ENCODE results near the gene GPRC5B. TPM values are rescaled to one million over a fixed set of nuclear protein-coding genes. Genes with fewer than 3 reads are reported as not detected.

Gene GPRC5B
- total RNA-seq, 1 donor from 2014 or later = 0.07 TPM

DNA sequence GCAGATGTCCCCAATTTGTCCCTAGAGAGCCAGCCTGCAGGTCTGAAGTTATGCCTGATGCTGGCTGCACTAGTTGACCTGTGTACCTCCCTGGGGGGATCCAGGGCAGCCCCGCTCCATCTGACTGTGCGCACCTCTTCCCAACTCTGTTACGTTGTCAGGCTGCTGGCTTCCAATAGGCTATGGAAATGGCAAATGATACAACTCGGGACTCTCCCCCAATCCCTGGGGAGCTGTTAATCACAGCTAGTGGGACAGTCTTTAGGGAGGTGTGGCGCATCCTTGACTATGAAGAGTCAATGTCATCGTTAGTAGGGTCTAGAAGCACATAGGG, 30.1 kb downstream of the GPRC5B start:
- ChIA-PET CTCF (interaction anchor here (0.9 kb wide), 1 partner anchor 53 kb away, joined by 5 read pairs; no protein-coding TSS in a partner anchor), POLR2A (no interaction called here)
- no peak for DNase-seq
- intact Hi-C loops (cut with micrococcal nuclease) = no loop called here
- H3K4me3 Mint-ChIP-seq = no peak overlapping the region
- no peak for TF ChIP-seq CTCF (IDR thresholded peaks at IDR 0.05)
- H3K36me3 Mint-ChIP-seq (ENCODE audit: low read depth) = no peaks in the 10 kb centered on the region
- H3K4me1 Mint-ChIP-seq = no peaks in the 10 kb centered on the region
- H3K9me3 Mint-ChIP-seq = no peaks in the 10 kb centered on the region
- H3K27ac Mint-ChIP-seq = no peak overlapping the region
- no peak for ATAC-seq (ENCODE audit: low read depth)
- peaks cover 4% of the 10 kb centered on the region for H3K27me3 Mint-ChIP-seq

- H3K36me3 Mint-ChIP-seq (ENCODE audit: low read depth) = no peaks in the 10 kb centered on the region
- ChIA-PET CTCF (interaction anchor here (0.9 kb wide), 1 partner anchor 53 kb away, joined by 5 read pairs; no protein-coding TSS in a partner anchor), POLR2A (no interaction called here)
- no peaks in the 10 kb centered on the region for H3K9me3 Mint-ChIP-seq
- DNase-seq (no peak), ATAC-seq (ENCODE audit: low read depth) (no peak)
- no peak for TF ChIP-seq CTCF (IDR thresholded peaks at IDR 0.05)
- H3K27me3 Mint-ChIP-seq = peaks cover 4% of the 10 kb centered on the region
- intact Hi-C loops (cut with micrococcal nuclease) = no loop called here
- H3K27ac Mint-ChIP-seq = no peak overlapping the region
- no peaks in the 10 kb centered on the region for H3K4me1 Mint-ChIP-seq
- no peak overlapping the region for H3K4me3 Mint-ChIP-seq
Observed at GRCh38 chr16:19853742-19854542, 30.7 kb downstream of the GPRC5B start.

- Mint-ChIP-seq H3K36me3 (ENCODE audit: low read depth) (no peaks in the 10 kb centered on the region), H3K9me3 (no peaks in the 10 kb centered on the region), H3K4me3 (no peak overlapping the region), H3K4me1 (no peaks in the 10 kb centered on the region), H3K27me3 (peaks cover 4% of the 10 kb centered on the region), H3K27ac (no peak overlapping the region)
- CTCF ChIA-PET = interaction anchor here (0.9 kb wide), 1 partner anchor 54 kb away, joined by 5 read pairs; no protein-coding TSS in a partner anchor
- DNase-seq = no peak
- intact Hi-C loops (cut with micrococcal nuclease) = no loop called here
- POLR2A ChIA-PET = no interaction called here
- no peak for TF ChIP-seq CTCF (IDR thresholded peaks at IDR 0.05)
- no peak for ATAC-seq (ENCODE audit: low read depth)
Observed at GRCh38 chr16:19853132-19853741, 31.4 kb downstream of the GPRC5B start.

DNA sequence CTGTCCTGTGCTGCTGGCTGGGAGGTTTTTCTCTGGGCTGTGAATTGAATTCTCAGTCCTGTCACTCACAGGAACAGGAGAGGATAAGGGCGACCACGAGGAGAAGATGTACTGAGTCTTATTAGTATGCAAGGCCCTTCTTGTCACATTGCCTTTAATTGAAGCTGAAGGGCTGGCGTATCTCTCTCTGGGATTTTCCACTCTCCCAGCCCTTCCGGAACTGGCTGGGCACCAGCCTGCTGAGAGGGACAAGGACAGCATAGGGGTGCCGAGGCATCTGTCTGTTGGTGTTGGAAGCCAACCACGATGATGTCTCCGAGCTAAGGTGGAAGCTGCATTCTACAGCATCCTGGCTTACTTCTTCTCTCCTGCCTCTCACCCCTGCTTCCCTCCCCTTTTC, 33.2 kb downstream of the GPRC5B start:
- Mint-ChIP-seq H3K4me3 (no peak overlapping the region), H3K9me3 (no peaks in the 10 kb centered on the region), H3K36me3 (ENCODE audit: low read depth) (no peaks in the 10 kb centered on the region), H3K27ac (no peak overlapping the region), H3K27me3 (no peaks in the 10 kb centered on the region), H3K4me1 (no peaks in the 10 kb centered on the region)
- ChIA-PET POLR2A (no interaction called here), CTCF (no interaction called here)
- ATAC-seq (ENCODE audit: low read depth) (no peak), DNase-seq (no peak)
- TF ChIP-seq CTCF (IDR thresholded peaks at IDR 0.05) = no peak
- intact Hi-C loops (cut with micrococcal nuclease) = no loop called here

GRCh38 chr16:19850131-19850817, 34.4 kb downstream of the GPRC5B start:
- Mint-ChIP-seq H3K9me3 (no peaks in the 10 kb centered on the region), H3K36me3 (ENCODE audit: low read depth) (no peaks in the 10 kb centered on the region), H3K4me1 (no peaks in the 10 kb centered on the region), H3K4me3 (no peak overlapping the region), H3K27ac (no peak overlapping the region), H3K27me3 (no peaks in the 10 kb centered on the region)
- TF ChIP-seq CTCF (IDR thresholded peaks at IDR 0.05) = no peak
- CTCF ChIA-PET = no interaction called here
- POLR2A ChIA-PET = no interaction called here
- ATAC-seq (ENCODE audit: low read depth) (no peak), DNase-seq (no peak)
- intact Hi-C loops (cut with micrococcal nuclease) = no loop called here

Measured in activated B cell treated with CpG ODN at 0.5 μM for 24 hours (primary cell).